PC-3 (cell line): Measurements from ENCODE around the gene TEKTIP1. TPM values are rescaled to one million over a fixed set of nuclear protein-coding genes. Genes with fewer than 3 reads are reported as not detected.

Experiments used
- ATAC-seq: fragments of 200-7000 bp; cut with Tn5 transposase; 2 replicates; pipeline ENCODE4 v1.9.1; 2020; ENCODE audit warnings: mild to moderate bottlenecking, moderate library complexity
- BruUV-seq: library from RNA; stranded (reverse); fragments of 400-500 nt; replicated peaks from 2 replicates; lab custom pipeline; 2021; lab: Mats Ljungman, UMichigan
- CTCF ChIA-PET: fragments of 300-600 bp; sonication (Branson Sonifier 250); formaldehyde crosslinking; loops from one replicate; lab custom pipeline; 2022; ENCODE audit warnings: antibody characterized with exemption; lab: Charles Lee
- POLR2A ChIA-PET: fragments of 300-600 bp; sonication (Branson Sonifier 250); formaldehyde crosslinking; loops from one replicate; lab custom pipeline; 2022; ENCODE audit warnings: antibody characterized with exemption; ENCODE audit not compliant: unreplicated experiment; lab: Charles Lee
- DNase-seq: peaks from one replicate; pipeline ENCODE4 v3.0.0-alpha.2; 2015
- H2AFZ ChIP-seq: fragments of 300-600 bp; sonication (generic); 2 replicates; pipeline ENCODE4 v1.6.0; 2016; ENCODE audit warnings: antibody characterized with exemption, low read length
- H3F3A ChIP-seq: fragments of 300-600 bp; sonication (generic); one replicate; pipeline ENCODE4 v1.6.0; 2017; ENCODE audit warnings: antibody characterized with exemption, low read length, control low read depth, mild to moderate bottlenecking; ENCODE audit not compliant: unreplicated experiment
- H3K27ac ChIP-seq: fragments of 300-600 bp; sonication (generic); 2 replicates; pipeline ENCODE4 v1.5.1; 2016; ENCODE audit warnings: mild to moderate bottlenecking, low read length
- H3K27me3 ChIP-seq: fragments of 300-600 bp; sonication (generic); 2 replicates; pipeline ENCODE4 v1.6.1; 2016; ENCODE audit warnings: low read length, mixed read lengths
- H3K36me3 ChIP-seq: fragments of 300-600 bp; sonication (generic); 2 replicates; pipeline ENCODE4 v1.6.1; 2016; ENCODE audit warnings: low read depth, mixed run types, low read length, mixed read lengths
- H3K4me1 ChIP-seq: fragments of 300-600 bp; sonication (generic); 2 replicates; pipeline ENCODE4 v1.5.1; 2016; ENCODE audit warnings: low read length; ENCODE audit not compliant: insufficient read depth
- H3K4me2 ChIP-seq: fragments of 300-600 bp; sonication (generic); 2 replicates; pipeline ENCODE4 v1.6.0; 2016; ENCODE audit warnings: low read length
- H3K4me3 ChIP-seq: fragments of 300-600 bp; sonication (generic); 2 replicates; pipeline ENCODE4 v1.5.1; 2016; ENCODE audit warnings: mild to moderate bottlenecking, low read length, mixed read lengths
- H3K79me2 ChIP-seq: fragments of 300-600 bp; sonication (generic); 2 replicates; pipeline ENCODE4 v1.6.1; 2017; ENCODE audit warnings: low read length, mixed read lengths
- H3K9ac ChIP-seq: fragments of 300-600 bp; sonication (generic); 2 replicates; pipeline ENCODE4 v1.6.0; 2016; ENCODE audit warnings: mild to moderate bottlenecking, low read length
- H3K9me2 ChIP-seq: fragments of 300-600 bp; sonication (generic); replicated peaks from 2 replicates; pipeline ENCODE4 v1.6.1; 2016; ENCODE audit warnings: mixed run types, low read length, mixed read lengths
- H3K9me3 ChIP-seq: fragments of 300-600 bp; sonication (generic); 2 replicates; pipeline ENCODE4 v1.6.1; 2016; ENCODE audit warnings: low read length, mixed read lengths
- H4K20me1 ChIP-seq: fragments of 300-600 bp; sonication (generic); 2 replicates; pipeline ENCODE4 v1.6.1; 2016; ENCODE audit warnings: low read length, mixed read lengths
- EZH2 ChIP-seq: fragments of 300-600 bp; sonication (generic); IDR thresholded peaks from one replicate; pipeline ENCODE4 v1.6.1; 2017; ENCODE audit warnings: antibody characterized with exemption, mild to moderate bottlenecking, low read length; ENCODE audit not compliant: unreplicated experiment
- EZH2phosphoT487 ChIP-seq: fragments of 300-600 bp; sonication (generic); IDR thresholded peaks from 2 replicates; pipeline ENCODE4 v1.6.1; 2018; ENCODE audit warnings: mild to moderate bottlenecking, antibody characterized with exemption, low read length, borderline replicate concordance
- intact Hi-C: fragments of 100-400 bp; cut with micrococcal nuclease; formaldehyde crosslinking; loops from 2 replicates; pipeline ENCODE4 v1.9.0; 2023
- total RNA-seq: library from RNA; depleted of rRNA; stranded (reverse); fragments of >200 nt; gene quantifications from 2 replicates; pipeline ENCODE4 v1.2.3, GENCODE V29; 2014
- TF ChIP-seq, protein P1 (sequence below): fragments of 300-600 bp; sonication (generic); conservative IDR thresholded peaks from 2 replicates; pipeline ENCODE4 v1.5.1; 2017; ENCODE audit warnings: antibody characterized with exemption, low read depth, mild to moderate bottlenecking, low read length

The TEKTIP1 gene
- total RNA-seq, 1 experiment from 2014 or later: not detected

DNA sequence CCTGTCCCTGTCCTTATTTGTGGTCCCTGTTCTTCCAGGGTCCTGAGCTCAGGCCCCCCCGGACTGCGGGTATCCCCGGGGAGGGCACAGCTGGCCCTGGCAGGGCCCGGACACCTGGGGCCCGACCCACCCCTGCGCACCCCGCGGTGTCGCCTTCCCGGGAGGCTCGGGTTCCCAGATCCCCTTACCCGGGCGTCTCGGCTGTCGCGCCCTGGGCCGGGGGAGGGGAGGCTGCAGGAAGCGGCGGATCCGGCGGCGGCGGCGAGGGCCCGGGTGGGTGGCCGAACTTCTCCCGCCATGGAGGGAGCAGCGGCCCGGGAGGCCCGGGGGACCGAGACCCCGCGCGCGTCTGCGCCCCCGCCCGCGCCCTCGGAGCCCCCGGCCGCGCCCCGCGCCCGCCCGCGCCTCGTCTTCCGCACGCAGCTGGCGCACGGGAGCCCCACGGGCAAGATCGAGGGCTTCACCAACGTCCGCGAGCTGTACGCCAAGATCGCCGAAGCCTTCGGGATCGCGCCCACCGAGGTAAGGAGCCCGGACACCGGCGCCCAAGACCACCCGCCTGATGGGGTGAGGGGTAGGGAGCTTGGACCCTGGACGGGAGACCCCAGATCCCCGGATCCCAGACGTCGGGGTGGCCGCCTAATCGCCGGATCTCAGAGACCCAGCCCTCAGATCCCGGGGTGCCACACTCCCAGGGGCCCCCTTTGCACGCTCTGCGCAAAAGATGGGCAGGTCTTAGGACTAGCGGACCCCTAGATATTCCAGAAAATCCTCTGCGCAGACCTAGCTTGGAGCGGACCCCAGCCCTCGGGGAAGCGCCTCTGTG is 46.5 kb downstream of the TEKTIP1 start, which contains the start of gene GIPC3:
TSS of gene GIPC3 (plus strand) at position 178 of the 826 bp plus-strand sequence. CDS start at position 298, 120 bp downstream.
- intact Hi-C loops: no loop called here
- H3F3A ChIP-seq: no peaks in the 10 kb centered on the region
- DNase-seq: no peak
- no peaks in the 10 kb centered on the region for H4K20me1 ChIP-seq
- H3K36me3 ChIP-seq: no peaks in the 10 kb centered on the region
- no peak for TF ChIP-seq EZH2phosphoT487
- TF ChIP-seq, protein P1, sequence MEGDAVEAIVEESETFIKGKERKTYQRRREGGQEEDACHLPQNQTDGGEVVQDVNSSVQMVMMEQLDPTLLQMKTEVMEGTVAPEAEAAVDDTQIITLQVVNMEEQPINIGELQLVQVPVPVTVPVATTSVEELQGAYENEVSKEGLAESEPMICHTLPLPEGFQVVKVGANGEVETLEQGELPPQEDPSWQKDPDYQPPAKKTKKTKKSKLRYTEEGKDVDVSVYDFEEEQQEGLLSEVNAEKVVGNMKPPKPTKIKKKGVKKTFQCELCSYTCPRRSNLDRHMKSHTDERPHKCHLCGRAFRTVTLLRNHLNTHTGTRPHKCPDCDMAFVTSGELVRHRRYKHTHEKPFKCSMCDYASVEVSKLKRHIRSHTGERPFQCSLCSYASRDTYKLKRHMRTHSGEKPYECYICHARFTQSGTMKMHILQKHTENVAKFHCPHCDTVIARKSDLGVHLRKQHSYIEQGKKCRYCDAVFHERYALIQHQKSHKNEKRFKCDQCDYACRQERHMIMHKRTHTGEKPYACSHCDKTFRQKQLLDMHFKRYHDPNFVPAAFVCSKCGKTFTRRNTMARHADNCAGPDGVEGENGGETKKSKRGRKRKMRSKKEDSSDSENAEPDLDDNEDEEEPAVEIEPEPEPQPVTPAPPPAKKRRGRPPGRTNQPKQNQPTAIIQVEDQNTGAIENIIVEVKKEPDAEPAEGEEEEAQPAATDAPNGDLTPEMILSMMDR: no peak
- TF ChIP-seq EZH2: no peak
- H3K4me2 ChIP-seq: no peak within 1 kb of the TSS
- no peaks in the 10 kb centered on the region for H3K27me3 ChIP-seq
- ATAC-seq: no peak
- no peak within 1 kb of the TSS for H3K27ac ChIP-seq
- no peaks in the 10 kb centered on the region for H3K79me2 ChIP-seq
- CTCF ChIA-PET: no interaction called here
- no peaks in the 10 kb centered on the region for H3K9me2 ChIP-seq
- H3K4me1 ChIP-seq: peaks cover 1% of the 10 kb centered on the region; the same call in 1 of the 2 replicates
- no peak within 1 kb of the TSS for H2AFZ ChIP-seq
- no TSS peak for BruUV-seq
- H3K9me3 ChIP-seq: no peaks in the 10 kb centered on the region
- H3K9ac ChIP-seq: no peak within 1 kb of the TSS
- POLR2A ChIA-PET: no interaction called here
- no peak within 1 kb of the TSS for H3K4me3 ChIP-seq

DNA sequence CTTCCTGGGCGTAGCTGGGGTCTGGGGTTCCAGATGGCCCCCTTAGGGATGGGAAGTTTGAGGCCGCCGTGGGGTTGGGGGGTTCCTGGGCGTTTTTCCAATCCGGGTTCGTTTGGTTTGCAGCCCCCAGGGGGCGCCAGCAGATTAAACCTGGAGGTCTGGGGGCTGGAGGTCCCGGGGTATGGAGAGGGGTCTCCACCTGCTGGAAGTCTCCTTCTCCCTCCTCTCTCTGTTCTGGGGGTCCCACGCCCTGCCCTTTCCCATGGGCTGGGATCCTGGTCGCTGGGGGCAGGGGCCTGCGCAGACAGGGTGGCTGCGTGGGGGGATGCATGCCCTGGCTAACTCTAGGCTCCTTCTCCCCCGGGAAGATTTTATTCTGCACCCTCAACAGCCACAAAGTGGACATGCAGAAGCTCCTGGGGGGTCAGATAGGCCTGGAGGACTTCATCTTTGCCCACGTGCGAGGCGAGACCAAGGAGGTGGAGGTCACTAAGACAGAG is 47.2 kb downstream of the TEKTIP1 start:
- TF ChIP-seq EZH2phosphoT487: no peak
- TF ChIP-seq, protein P1: peak; percentile 62
- no peaks in the 10 kb centered on the region for H3K27me3 ChIP-seq
- H3K4me2 ChIP-seq: no peak overlapping the region
- H3K9me2 ChIP-seq: no peaks in the 10 kb centered on the region
- no peaks in the 10 kb centered on the region for H4K20me1 ChIP-seq
- ATAC-seq (no peak), DNase-seq (no peak)
- H3K27ac ChIP-seq: no peak overlapping the region
- no peak overlapping the region for H3K4me3 ChIP-seq
- ChIA-PET CTCF (no interaction called here), POLR2A (no interaction called here)
- H3K9me3 ChIP-seq: no peaks in the 10 kb centered on the region
- no peaks in the 10 kb centered on the region for H3K36me3 ChIP-seq
- no peaks in the 10 kb centered on the region for H3F3A ChIP-seq
- H3K9ac ChIP-seq: no peak overlapping the region
- no peaks in the 10 kb centered on the region for H3K79me2 ChIP-seq
- H3K4me1 ChIP-seq: no peaks in the 10 kb centered on the region
- BruUV-seq: no TSS peak
- intact Hi-C loops: no loop called here
- no peak overlapping the region for H2AFZ ChIP-seq
